ENCODE results near the gene TMEM9.

TMEM9 gene

DNA sequence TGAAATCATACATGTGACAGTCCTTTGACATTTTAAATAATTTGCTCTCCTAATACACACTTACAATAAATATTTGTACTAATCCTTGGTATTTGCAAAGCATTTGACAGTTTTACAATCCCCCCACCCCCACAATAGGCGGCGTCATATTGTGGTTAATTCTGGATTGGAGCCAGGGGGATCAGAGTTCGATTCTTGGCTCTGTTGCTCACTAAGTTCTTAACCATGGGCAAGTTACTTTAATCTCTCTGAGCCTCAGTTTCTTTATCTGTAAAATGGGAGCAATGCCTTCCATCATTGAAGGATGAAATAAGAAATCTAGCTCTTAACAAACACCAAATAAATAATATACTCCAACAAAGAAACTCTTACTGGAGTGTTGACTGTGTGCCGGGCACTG lies 65.9 kb downstream of the TMEM9 start:
- no peak overlapping the region for H3K4me3 ChIP-seq (ENCODE audit: low read depth, low read length)
- TF ChIP-seq, protein P1, sequence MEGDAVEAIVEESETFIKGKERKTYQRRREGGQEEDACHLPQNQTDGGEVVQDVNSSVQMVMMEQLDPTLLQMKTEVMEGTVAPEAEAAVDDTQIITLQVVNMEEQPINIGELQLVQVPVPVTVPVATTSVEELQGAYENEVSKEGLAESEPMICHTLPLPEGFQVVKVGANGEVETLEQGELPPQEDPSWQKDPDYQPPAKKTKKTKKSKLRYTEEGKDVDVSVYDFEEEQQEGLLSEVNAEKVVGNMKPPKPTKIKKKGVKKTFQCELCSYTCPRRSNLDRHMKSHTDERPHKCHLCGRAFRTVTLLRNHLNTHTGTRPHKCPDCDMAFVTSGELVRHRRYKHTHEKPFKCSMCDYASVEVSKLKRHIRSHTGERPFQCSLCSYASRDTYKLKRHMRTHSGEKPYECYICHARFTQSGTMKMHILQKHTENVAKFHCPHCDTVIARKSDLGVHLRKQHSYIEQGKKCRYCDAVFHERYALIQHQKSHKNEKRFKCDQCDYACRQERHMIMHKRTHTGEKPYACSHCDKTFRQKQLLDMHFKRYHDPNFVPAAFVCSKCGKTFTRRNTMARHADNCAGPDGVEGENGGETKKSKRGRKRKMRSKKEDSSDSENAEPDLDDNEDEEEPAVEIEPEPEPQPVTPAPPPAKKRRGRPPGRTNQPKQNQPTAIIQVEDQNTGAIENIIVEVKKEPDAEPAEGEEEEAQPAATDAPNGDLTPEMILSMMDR (IDR thresholded peaks at IDR 0.05; ENCODE audit: low read depth, low read length, missing control alignments) = no peak
- DNase-seq (ENCODE audit: low read depth) = no peak

DNA sequence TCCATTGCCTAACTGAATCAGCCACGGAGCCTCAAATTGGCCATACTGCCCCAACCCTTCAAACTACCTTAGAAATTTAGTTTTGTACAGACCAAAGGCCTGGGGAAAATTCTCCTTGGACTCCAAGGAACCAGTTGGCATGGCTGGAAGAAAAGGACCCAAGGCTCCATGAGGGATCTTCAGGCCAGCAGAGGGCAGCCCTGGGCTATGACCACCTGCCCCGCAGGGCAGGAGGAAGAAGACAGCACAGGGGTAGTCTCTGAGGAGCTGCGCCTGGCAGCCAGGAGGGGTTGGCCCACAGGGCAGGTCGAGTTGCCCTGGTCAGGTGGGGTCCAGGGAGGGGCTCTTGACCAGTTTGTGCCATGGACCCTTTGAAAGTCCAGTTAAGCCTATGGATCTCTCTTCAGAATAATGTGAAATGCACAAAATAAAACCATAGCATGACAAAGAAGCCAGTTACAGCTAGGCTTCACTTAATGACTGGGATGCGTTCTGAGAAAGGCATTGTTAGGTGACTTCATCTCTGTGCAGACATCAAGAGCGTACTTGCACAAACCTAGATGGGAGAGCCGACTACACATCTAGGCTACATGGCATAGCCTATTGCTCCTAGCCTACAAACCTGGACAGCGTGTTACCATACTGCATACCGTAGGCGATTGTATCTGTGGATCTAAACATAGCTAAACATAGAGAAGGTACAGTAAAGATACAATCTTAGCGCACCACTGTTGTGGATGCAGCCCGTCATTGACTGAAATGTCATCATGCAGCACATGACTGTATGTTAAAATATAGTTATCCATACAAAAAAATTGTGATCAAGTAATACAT lies 68.2 kb downstream of the TMEM9 start:
- TF ChIP-seq, protein P1 (IDR thresholded peaks at IDR 0.05; ENCODE audit: low read depth, low read length, missing control alignments) = peak; percentile 65
- no peak for DNase-seq (ENCODE audit: low read depth)
- H3K4me3 ChIP-seq (ENCODE audit: low read depth, low read length) = no peak overlapping the region

Measured in GM12864 (cell line).